DND-41 (cell line): ENCODE data around the gene RGS6.

Source experiments
- EZH2 ChIP-seq: IDR thresholded peaks from 3 replicates; pipeline ENCODE4 v1.6.1; 2012; ENCODE audit warnings: borderline replicate concordance, low read depth, mild to moderate bottlenecking, moderate library complexity, low read length, inconsistent platforms; ENCODE audit not compliant: severe bottlenecking
- TF ChIP-seq, protein P1 (sequence below): IDR thresholded peaks from 2 replicates; pipeline ENCODE4 v1.5.1; 2012; ENCODE audit warnings: borderline replicate concordance, low read length, moderate library complexity, mild to moderate bottlenecking; ENCODE audit not compliant: poor library complexity, severe bottlenecking; ENCODE audit errors: extremely low read depth

- TF ChIP-seq, protein P1, sequence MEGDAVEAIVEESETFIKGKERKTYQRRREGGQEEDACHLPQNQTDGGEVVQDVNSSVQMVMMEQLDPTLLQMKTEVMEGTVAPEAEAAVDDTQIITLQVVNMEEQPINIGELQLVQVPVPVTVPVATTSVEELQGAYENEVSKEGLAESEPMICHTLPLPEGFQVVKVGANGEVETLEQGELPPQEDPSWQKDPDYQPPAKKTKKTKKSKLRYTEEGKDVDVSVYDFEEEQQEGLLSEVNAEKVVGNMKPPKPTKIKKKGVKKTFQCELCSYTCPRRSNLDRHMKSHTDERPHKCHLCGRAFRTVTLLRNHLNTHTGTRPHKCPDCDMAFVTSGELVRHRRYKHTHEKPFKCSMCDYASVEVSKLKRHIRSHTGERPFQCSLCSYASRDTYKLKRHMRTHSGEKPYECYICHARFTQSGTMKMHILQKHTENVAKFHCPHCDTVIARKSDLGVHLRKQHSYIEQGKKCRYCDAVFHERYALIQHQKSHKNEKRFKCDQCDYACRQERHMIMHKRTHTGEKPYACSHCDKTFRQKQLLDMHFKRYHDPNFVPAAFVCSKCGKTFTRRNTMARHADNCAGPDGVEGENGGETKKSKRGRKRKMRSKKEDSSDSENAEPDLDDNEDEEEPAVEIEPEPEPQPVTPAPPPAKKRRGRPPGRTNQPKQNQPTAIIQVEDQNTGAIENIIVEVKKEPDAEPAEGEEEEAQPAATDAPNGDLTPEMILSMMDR, result no peak
- no peak for TF ChIP-seq EZH2
These were observed 472.8 kb downstream of the RGS6 start for GRCh38 chr14:72404998-72405397.
